Right lung (tissue), 5 donors: Measurements from ENCODE around the gene TSC22D2. TPM values are rescaled to one million over a fixed set of nuclear protein-coding genes. Genes with fewer than 3 reads are reported as not detected.

Experiments
- DNase-seq, 2 donors: peaks; one replicate each; pipeline ENCODE4 v3.0.0-alpha.2; 2013
- polyA plus RNA-seq, 5 donors: library from polyadenylated mRNA; unstranded; fragments of 120-200 nt; gene quantifications; one replicate each; pipeline versions ENCODE4 v1.2.1 to v1.2.3, GENCODE V29; 2013; ENCODE audit warnings: inconsistent platforms in 1 of 5, low replicate concordance in 1 of 5; ENCODE audit not compliant: insufficient read length in 5 of 5, insufficient read depth in 1 of 5

TSC22D2 gene
- polyA plus RNA-seq, 5 donors, result 70.2 to 93.4 (median 75.4) TPM

DNA sequence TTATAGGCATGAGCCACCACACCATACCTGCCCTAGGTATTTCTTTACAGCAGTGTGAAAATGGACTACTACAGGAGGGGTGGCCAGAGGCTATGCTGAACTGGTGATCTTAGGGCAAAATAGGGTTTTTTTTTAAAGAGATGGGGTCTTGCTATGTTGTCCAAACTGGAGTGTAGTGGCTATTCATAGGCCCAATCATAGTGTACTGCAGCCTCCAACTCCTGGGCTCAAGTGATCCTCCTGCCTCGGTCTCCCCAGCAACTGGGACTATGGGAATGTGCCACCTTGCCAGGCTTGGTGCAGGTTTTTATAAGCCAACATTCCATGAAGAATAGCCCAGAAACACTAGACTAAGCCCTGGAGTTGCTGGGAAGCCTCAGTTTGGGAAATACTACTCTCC is 28.6 kb upstream of the TSC22D2 start:
- DNase-seq, result no peak

DNA sequence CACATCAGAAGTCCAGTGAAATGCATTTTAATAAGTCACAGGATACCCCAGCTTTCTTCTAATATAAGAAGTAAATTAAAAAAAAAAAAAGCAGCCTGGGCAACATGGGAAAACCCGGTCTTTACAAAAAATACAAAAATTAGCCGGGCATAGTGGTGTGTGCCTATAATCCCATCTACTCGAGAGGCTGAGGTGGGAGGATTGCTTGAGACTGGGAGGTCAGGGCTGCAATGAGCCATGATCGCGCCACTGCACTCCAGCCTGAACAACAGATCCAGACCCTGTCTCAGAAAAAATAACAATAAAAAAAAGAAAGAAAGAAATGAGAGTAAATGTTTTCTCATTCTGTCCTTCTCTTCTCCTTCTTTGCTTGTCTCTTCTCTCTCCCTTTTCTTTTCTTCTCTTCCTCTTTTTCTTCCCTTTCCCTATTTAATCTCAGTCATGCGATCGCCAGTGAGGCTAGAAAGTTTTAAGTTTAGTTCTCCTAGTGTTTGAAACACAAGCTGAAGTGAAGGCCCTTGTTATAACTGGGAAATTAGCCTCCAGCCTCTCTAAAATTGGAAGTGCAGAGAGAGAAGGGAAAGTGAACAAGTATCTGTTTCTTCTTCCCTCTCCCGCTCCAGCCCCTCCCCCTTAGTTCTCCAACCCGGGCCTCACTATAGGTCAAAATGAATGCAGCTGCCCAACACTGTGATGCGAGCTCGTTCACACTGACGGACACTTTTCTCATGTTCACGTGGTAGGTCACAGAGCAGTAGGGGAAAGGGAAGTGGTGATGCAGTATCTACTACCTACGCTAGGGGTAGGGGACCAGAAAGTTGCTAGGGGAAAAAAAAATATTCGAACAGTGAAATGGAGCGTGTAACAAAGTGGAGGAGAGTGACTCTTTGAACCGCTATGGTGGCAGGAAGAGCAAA is 23.5 kb upstream of the TSC22D2 start:
- DNase-seq, result peak in 1 of 2 donors; percentile 20

DNA sequence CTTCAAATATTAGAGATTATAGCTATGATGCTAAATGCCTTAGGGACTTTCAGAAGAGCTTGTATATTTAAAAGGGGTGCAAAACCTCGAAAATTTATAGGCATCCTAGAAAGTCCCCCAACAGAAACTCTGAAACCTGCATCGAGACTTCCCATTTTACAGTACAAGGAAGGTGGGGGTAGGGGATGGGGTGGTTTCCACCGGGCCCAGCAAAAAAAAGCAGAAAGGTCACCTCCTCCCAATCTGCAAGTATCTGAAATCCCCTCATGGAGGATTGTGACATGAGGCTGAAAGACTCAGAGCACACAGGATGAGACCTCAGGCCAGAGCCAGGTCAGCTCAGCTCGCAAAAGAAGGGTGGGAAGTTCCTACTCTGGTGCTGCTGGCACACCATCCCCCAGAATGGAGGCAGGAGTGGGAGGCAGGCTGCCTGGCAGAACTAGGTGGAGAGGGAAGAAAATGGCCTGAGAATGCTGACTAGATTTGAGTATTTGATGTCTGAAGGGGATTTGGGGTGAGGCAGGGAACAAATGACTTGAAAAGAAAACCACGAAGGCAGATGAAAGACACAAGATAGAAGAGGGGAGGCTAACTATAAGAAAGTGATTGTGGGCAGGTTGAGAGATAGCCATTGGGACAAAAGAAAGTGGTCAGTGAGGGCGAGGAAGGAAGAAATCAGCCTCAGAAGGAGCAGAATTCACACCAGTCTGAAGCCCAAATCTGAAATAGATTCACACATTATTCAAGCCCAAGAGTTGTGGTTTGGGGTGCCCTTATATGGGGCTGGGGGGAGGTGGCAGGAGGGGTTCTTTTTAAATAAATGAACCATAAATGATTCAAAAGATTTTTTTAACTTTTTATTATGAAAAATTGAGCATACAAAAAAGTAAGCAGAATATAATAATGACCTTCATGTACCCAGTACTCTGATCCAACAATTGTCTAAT is 22.5 kb upstream of the TSC22D2 start:
- no peak for DNase-seq

DNA sequence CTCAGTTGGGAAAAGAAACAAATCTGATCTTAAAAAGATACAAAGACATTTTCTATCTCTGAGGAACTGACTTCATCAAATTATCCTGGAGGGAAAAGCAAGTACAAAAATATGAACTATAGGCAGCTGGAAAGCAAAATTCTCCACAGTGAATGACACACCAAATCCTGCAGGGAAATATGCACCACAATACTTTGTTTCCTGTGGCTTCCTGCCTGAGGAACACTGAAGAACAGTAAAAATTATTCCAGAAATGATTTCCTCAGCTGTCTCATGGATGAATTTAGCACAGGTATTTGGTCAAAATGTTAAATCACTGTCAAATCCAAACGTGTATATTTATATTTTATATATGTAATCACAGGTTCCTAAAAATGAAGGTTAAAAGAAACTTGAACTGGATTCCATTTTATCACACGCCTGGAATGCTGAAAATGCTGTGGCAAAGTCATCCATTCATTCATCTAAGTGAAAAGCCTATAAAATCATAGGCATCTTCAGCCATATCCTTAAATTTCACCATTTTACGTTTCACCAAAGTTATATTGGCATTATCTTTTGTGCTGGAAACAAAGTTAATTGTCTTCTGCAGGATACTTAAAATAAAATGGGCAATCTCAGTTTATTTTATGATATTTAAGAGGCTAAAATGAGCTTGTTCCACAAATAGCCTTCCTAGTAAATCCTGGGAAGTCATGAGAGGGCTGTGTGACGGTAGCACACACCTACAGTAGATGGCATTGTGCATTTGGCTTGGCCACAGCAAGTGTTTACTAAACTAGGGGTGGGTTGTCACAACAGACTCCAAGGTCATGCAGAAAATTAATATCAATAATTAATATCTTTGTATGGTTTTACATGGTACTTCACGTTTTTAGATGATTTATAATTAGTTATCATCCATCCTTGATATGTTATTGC is 19.3 kb upstream of the TSC22D2 start:
- no peak for DNase-seq

DNA sequence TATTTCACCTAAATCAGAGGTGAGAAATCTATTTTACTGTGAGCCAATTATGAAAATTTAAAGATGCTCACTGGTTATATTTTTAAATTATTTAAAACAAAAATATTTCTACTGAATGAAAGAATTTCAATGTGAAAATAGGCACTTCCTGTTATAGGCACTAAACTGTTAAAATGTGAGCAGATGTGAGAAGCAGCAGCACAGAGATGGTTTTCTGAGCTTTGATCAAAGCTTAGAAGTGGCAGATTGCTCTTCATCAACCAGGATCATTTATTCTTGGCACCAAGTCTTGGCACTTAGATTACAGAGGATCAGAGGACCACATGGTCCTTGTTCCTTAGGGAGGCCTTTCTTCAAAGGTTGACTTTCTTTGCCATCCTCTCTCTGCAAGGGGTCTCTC is 18.0 kb upstream of the TSC22D2 start:
- DNase-seq, result no peak

DNA sequence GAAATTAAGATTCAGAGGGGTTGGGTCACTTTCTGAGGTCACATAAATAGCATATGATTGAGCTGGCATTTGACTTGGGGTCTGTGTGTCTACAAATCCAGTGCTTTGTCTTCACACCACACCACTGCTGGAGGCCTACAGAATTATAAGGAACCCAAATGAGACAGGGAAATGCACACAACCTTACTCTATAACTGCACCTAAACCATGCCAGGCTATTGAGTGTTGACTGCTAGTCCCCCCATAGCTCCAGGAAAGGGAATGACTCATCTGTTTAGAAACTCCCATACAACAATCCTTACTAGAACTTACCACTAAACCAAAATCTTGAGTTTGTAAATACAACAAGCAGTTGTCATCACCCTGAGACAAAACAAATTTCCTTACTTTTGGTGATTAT is 16.9 kb upstream of the TSC22D2 start:
- no peak for DNase-seq

DNA sequence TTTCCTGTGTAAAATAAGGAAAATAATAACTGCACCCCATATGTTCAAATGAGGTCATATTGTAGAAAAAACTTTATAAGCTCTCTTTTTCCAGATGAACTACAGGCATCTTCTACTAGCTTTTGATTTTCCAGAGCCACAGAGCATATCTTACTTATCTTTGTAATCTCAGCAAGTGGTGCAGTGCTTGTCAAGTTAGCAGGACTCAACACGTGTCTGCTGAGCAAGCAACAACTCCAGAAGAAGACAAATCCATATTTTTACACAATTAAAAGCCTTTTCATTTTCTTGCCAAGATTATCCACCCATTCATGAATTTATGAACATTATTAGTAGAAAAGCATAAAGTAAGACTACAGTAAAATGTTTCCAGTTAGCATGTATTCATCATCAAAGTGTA is 14.4 kb upstream of the TSC22D2 start:
- DNase-seq, result no peak

DNA sequence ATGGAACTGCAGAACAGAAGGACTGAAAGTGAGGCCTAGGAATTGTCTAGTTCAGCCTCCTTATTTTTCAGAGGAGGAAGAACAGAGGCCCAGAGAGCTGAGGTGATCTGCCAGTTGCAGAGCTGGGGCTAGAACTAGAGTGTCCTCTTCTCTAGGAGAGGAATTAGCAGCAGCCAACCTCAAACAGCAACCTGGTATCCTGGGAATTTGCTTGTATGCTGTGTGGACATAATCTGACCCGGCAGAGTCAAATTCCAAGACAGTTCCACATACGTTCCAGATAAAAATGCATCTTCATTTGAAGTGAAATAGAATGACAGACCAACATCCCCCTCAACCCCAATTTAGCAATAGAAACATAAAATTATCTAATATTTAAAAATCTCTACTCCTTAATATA is 13.5 kb upstream of the TSC22D2 start:
- DNase-seq, result no peak

DNA sequence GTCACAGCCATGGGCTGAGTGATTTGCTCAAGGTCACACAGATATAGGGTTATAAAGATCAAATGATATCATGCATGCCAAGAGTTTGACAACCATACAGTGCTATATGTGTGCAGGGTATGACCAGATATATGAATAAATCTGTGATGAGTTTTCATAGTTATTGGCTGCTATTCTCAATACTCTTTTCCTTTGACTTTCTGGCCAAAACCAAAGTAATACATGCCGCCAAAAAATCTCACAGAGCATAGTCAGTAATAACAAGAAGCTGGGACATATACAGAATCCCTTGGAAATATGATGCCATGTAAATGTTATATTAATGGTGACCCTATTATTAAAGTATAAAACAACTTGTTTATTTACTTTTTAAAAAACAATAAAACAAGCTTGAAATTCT is 11.6 kb upstream of the TSC22D2 start:
- no peak for DNase-seq

DNA sequence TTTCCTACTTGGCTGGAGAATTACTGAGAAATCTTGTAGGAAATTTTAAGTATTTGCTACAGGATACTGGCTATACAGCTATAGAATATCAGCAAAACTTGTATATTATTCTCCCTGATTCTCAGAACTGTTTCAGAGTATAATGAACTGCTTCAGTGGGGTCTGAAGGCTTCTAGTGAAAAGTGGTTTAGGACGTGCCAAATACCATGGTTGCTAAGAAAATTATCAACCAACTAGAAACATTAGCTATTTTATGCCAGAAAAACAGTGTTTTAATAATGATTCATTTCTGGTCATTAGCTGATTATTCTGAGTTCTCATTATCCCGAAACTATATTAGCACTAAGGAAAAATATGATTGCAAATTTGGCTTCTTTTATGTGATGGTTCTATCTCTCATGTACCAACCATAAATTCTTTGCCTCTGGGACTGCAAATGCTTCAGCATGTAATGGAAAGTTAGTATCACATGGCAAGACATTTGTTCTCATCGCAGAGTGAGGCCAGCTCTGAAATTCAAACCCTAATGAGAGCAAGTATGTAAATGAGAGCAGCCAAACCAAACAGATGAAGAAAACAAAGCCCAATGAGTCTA is 11.0 kb upstream of the TSC22D2 start:
- peak in 1 of 2 donors; percentile 74 for DNase-seq

DNA sequence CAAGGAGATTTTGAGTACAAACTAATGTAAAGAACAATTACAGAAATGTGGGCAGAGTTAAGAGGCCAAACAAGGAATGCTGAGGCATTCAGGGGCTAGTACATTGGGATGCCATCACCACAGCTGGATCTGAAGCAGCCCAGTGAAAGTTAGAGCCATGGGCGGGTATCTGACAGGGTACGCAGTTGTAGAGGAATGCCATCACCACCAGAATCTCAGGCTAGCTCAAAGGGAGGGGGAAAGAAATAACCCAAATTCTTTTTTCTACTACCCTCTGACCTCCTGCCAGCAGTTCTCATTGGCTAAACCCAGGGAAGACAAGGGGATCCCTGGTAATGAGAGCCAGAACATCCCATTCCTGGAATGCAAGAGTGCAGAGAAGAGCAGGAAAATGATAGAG is 9.0 kb upstream of the TSC22D2 start:
- DNase-seq, result no peak

DNA sequence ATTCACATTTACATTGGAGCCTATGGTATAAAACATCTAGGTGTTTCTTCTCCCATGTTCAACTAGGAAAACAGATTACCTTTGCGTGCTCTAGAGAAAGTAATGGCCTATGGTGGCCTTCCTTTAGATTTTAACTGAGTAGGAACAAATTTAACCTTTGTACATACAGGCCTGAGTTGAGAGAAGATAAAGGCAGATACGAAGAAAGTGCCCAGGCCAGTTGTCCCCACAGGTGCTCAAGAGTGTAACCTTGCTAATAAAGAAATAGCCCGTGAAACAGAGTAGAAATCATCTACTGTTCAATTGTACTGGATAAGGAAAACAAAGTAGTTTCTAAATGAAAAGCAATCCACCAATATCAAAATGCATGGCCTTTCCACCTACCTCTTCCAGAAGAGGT is 6.8 kb upstream of the TSC22D2 start:
- DNase-seq, result no peak

DNA sequence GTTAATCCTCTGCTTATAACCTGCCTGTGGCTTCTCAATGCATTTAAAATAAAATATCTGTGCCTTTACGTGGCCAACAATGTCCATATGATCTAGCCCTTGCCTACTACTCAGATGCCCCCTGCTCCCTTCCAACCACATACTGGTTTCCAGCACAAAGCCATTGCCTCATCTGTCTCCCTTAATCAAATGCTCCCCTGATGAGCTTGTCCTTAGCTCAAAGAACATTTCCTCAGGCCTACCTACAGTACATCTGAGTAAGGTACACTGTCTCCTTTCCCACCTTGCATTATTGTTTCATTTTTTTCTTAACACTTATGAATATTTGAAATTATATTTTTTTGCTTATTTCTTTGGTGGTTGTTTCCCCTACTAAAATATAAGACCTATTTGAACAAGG is 5.9 kb upstream of the TSC22D2 start:
- DNase-seq, result no peak

DNA sequence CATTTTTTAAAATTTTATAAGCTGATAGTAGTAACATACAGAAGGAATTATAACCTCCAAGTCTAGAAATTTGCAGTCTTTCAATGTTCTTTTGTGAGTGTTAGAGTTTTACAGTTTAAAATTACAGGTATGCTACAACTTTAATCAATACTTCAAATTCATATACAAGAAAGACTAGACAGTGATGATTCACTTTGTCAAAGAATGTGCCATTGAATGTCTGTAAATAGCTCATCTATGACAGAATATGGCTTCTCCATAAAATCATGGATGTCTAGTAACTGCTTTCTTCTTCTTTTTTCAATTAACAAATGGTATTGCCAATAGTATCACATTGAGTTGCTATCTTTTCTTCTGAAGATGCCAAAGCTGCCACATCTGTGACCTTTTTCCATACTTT is 4.1 kb upstream of the TSC22D2 start:
- no peak for DNase-seq

DNA sequence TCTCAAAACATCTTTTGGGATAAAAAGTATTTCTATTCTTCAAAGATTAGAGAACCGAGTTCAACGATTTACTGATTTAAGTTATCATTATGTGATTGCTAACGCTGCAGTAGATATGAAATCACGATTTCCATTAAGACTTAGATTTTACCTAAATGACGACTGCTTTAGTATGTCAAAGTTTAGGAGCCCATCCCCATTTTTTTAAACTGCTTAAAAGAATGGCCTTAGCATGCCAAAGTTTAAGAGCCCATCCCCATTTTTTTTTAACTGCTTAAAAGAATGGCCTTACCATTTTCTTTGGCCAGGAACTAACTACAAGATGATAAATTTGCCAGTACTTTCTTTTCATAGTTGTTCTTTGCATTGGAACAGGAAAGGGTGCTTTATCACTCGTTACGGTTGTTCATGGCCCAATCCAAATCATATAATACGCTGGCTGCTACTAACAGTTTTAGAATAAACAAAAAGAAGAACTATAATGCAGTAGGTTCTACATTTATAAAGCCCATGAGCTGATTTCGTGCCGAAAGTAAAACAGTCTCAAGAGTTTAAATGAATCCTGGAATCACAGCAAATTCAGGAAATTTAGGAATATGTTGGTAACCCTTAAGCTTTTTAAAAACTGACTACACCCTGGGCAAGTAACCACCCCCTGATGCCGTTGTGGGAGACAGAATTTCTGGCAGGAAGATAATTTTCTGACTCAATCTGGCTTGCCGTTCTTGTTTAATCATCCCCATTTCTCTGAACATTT is 869 bp upstream of the TSC22D2 start:
- DNase-seq, result no peak

DNA sequence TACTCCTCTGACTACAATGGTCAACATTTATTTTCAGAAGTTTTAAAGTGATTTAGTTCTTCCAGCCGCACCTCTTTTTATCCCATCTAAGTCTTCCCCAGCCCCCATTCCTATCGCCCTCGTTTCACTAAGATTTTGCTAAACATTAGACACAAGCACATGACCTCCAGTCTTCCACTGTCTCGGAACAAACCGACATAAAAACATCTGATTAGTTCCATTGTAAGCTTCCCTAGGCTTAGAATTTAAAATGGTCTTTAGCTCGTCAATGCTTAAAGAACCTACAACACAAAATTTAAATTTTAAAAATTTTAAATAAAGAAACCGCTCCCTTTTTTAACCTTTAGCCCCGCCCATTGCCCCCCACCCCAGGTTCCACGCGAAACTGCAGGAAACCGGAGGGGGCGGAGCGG is 284 bp upstream of the TSC22D2 start:
- no peak for DNase-seq

DNA sequence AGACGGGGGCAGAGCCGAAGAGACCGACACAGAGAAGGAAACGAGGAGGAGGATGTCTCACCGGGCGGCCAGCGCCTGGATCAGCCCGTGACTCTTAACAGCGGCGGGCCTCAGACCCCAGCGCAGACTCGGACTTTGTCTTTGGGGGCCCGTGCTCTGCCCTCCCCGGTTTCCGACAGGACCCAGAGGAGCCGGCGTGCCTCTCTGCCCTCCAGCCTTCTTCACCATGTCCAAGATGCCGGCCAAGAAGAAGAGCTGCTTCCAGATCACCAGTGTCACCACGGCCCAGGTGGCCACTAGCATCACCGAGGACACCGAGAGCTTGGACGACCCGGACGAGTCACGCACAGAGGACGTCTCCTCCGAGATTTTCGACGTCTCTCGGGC is 1.0 kb downstream of the TSC22D2 start:
- no peak for DNase-seq

DNA sequence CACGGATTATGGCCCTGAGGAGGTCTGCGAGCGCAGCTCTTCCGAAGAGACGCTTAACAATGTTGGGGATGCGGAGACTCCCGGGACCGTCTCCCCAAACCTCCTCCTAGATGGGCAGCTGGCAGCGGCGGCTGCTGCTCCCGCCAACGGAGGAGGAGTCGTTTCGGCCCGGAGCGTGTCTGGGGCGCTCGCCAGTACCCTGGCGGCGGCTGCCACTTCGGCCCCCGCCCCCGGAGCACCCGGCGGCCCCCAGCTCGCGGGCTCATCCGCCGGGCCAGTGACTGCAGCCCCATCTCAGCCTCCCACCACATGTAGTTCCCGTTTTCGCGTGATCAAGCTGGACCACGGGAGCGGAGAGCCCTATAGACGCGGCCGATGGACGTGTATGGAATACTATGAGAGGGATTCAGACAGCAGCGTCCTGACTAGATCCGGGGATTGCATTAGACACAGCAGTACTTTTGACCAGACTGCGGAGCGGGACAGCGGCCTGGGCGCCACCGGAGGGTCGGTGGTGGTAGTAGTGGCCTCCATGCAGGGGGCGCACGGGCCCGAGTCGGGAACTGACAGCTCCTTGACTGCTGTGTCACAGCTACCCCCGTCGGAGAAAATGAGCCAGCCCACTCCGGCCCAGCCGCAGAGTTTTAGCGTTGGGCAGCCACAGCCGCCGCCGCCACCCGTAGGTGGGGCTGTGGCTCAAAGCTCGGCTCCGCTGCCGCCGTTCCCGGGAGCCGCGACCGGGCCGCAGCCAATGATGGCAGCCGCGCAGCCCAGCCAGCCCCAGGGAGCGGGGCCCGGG is 1.6 kb downstream of the TSC22D2 start:
- peak; percentile 75 to 79 for DNase-seq

DNA sequence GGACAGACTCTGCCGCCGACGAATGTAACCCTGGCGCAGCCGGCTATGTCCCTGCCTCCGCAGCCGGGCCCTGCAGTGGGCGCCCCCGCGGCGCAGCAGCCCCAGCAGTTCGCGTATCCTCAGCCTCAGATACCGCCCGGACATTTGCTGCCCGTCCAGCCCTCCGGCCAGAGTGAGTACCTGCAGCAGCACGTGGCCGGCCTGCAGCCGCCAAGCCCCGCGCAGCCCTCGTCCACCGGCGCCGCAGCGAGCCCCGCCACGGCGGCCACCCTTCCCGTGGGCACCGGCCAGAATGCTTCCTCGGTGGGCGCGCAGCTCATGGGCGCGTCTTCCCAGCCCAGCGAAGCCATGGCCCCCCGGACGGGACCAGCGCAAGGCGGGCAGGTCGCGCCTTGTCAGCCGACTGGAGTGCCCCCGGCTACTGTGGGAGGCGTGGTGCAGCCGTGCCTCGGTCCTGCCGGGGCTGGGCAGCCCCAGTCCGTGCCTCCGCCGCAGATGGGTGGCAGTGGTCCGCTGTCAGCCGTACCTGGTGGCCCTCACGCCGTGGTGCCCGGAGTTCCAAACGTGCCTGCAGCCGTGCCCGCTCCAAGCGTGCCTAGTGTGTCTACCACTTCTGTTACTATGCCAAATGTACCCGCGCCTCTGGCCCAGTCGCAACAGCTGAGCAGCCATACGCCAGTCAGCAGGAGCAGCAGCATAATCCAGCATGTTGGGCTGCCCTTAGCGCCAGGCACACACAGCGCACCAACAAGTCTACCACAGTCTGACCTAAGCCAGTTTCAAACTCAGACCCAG is 2.4 kb downstream of the TSC22D2 start:
- no peak for DNase-seq
